Transverse colon (tissue), 4 donors: ENCODE results near the gene HAGHL. TPM values are rescaled to one million over a fixed set of nuclear protein-coding genes. Genes with fewer than 3 reads are reported as not detected.
A peak's percentile ranks its signal among the peaks of the same experiment; 100 is the strongest.

ENCODE experiments used
- DNase-seq: peaks from one replicate; pipeline ENCODE4 v3.0.0-alpha.2; 2019
- H3K27ac ChIP-seq, 4 donors: fragments of 200-600 bp; sonication (generic); 2 replicates each; pipeline ENCODE4 v1.5.1; 2016 to 2018; ENCODE audit warnings: inconsistent platforms in 4 of 4
- H3K27me3 ChIP-seq: fragments of 200-600 bp; sonication (generic); 2 replicates; pipeline ENCODE4 v1.5.1; 2017; ENCODE audit warnings: inconsistent platforms
- H3K36me3 ChIP-seq, 4 donors: fragments of 200-600 bp; sonication (generic); 2 replicates each; pipeline ENCODE4 v1.5.1; 2017 to 2019; ENCODE audit warnings: inconsistent platforms in 4 of 4
- H3K4me1 ChIP-seq, 4 donors: fragments of 200-600 bp; sonication (generic); 2 replicates each; pipeline ENCODE4 v1.5.1; 2017 to 2020; ENCODE audit warnings: inconsistent platforms in 4 of 4
- H3K4me3 ChIP-seq, 4 donors: fragments of 200-600 bp; sonication (generic); 1 replicate in 1 of 4; 2 replicates in 3 of 4; pipeline versions ENCODE4 v1.5.1 to v1.6.1; 2017 to 2019; ENCODE audit warnings: inconsistent platforms in 4 of 4
- H3K9me3 ChIP-seq, 2 donors: fragments of 200-600 bp; sonication (generic); 2 replicates each; pipeline ENCODE4 v1.5.1; 2017 to 2019; ENCODE audit warnings: inconsistent platforms in 2 of 2
- CTCF ChIP-seq, 5 experiments: fragments of 200-600 bp in 3 of 5; fragments of 450-650 bp in 2 of 5; sonication (generic) in 3 of 5; IDR thresholded peaks; 1 replicate in 2 of 5; 2 replicates in 3 of 5; pipeline ENCODE4 v1.5.1; 2016 to 2017; ENCODE audit warnings: antibody characterized with exemption in 5 of 5, inconsistent platforms in 3 of 5, mild to moderate bottlenecking in 2 of 5, moderate library complexity in 1 of 5
- EP300 ChIP-seq: sonication (generic); formaldehyde crosslinking; IDR thresholded peaks from one replicate; pipeline ENCODE4 v1.6.1; 2017; ENCODE audit warnings: antibody characterized with exemption, low read depth
- POLR2A ChIP-seq: fragments of 450-650 bp; IDR thresholded peaks from one replicate; pipeline ENCODE4 v1.6.1; 2016; ENCODE audit warnings: antibody characterized with exemption, mild to moderate bottlenecking, moderate library complexity
- POLR2AphosphoS5 ChIP-seq, 3 donors: sonication (generic); formaldehyde crosslinking; IDR thresholded peaks; one replicate each; pipeline ENCODE4 v1.6.1; 2016; ENCODE audit warnings: antibody characterized with exemption in 3 of 3
- WGBS, 2 donors: methylation state at CpG; one replicate each; pipeline ENCODE4 v1.1.5; 2018; ENCODE audit warnings: low coverage in 1 of 2; 5-methylcytosine and 5-hydroxymethylcytosine counted together
- in situ Hi-C, 4 donors: fragments of 200-750 bp; cut with MboI; loops; one replicate each; pipeline versions ENCODE4 v1.15.0 to v1.15.1; 2017; ENCODE audit warnings: low sequenced_read_pairs in 3 of 4, low pct_ligation_motif_present in 1 of 4, low pct_unique_long_range_greater_than_20kb in 1 of 4
- intact Hi-C: fragments of 100-400 bp; cut with DNase I; formaldehyde crosslinking; loops from one replicate; pipeline ENCODE4 v1.15.1; 2023; ENCODE audit warnings: low total_unique reads
- total RNA-seq, 4 donors: library from RNA; depleted of rRNA; stranded (reverse); fragments of >200 nt; gene quantifications; one replicate each; pipeline ENCODE4 v1.1.0, GENCODE V29; 2016

HAGHL gene
- total RNA-seq, 4 donors from 2014 or later = 1.2 to 12.3 (median 5.5) TPM

DNA sequence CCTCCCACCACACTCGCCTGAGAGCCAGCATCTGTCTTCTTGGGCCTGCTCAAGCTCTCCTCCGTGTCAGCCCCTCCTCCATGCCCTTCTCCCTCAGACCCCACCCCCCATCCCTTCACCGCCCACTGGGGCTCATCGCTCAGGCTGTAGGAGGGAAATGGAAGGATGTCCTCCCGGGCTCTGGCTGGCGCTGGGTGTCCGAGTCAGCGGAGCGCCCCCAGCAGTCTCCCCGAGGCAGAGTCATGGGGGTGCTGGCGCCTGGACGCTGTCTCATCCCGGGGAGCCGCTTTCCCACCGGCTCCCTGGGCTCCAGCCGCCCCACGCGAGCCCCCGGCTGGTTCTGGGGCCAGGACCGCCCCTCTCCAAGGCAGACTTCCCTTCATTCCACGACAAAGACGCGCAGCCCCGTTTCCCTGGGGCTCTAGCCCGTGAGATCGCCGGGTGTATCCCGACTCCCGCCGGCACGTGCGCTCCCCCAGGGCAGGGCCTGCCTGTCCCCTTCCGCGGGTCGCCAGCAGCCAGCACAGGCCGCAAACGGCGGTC lies 6.4 kb upstream of the HAGHL start:
- Histone ChIP-seq H3K27me3 (peaks cover 31% of the 10 kb centered on the region), H3K4me3 (peak overlapping the region; percentile 37 to 83 (median 68)), H3K4me1 (peaks cover 30 to 51% (median 46%) of the 10 kb centered on the region in 4 donors), H3K9me3 (no peaks in the 10 kb centered on the region), H3K36me3 (no peaks in the 10 kb centered on the region), H3K27ac (peak overlapping the region; percentile 90 to 94 (median 93))
- 3% methylated on average over 6 of the region's 38 CpGs; no CpG with 5 or more reads in 1 of the 2 donors for WGBS, 2 donors
- in situ Hi-C loops (no loop called here), intact Hi-C loops (no loop called here)
- TF ChIP-seq POLR2A (no peak), CTCF (IDR thresholded peaks at IDR 0.05) (no peak), POLR2AphosphoS5 (IDR thresholded peaks at IDR 0.05) (no peak), EP300 (no peak)
- DNase-seq = peak; percentile 46

DNA sequence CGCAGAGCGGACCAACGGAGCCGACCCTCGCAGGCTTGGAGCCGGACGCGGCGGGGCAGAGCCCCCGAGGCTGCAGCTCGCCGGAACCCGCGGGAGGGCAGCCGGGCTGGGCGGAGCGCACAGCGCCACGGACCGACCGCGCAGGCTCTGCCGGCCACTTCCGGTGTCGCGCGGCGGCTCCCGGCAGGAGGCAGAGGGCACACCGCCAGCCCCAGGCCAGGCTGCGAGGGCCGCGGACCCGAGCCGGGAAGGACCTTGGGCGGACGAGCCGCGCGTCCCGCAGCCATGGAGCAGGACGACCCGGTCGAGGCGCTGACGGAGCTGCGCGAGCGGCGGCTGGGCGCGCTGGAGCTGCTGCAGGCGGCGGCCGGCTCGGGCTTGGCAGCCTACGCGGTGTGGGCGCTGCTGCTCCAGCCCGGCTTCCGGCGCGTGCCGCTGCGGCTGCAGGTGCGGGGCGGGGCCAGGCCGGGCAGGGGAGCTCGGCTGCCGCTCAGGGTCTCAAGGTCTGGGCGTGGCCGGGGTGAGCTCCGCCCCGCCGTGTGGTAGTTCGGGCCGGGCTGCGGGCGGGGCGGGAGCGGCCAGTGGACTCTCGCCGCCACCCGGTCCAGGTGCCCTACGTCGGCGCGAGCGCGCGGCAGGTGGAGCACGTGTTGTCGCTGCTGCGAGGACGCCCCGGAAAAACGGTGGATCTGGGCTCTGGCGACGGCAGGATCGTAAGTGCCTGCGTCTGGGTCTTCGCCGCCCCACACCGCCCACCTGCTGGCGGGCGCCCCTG lies 5.7 kb upstream of the HAGHL start, which contains the start of gene ANTKMT:
ANTKMT (plus strand) TSS at position 157 of the 775 bp plus-strand sequence; CDS start at position 286, 129 bp downstream.
- 23% methylated on average over 36 of the region's 106 CpGs; no CpG with 5 or more reads in 1 of the 2 donors for WGBS, 2 donors
- TF ChIP-seq CTCF (IDR thresholded peaks at IDR 0.05) = peak in 1 of 5 experiments; percentile 21
- no peak for TF ChIP-seq EP300
- TF ChIP-seq POLR2AphosphoS5 (IDR thresholded peaks at IDR 0.05) = peak; percentile 24 to 86 (median 75)
- no peak for TF ChIP-seq POLR2A
- Histone ChIP-seq H3K4me3 (peak within 1 kb of the TSS; percentile 37 to 83 (median 68)), H3K9me3 (no peaks in the 10 kb centered on the region), H3K27me3 (peaks cover 31% of the 10 kb centered on the region), H3K4me1 (peaks cover 26 to 47% (median 42%) of the 10 kb centered on the region in 4 donors), H3K36me3 (no peaks in the 10 kb centered on the region), H3K27ac (peak within 1 kb of the TSS; percentile 90 to 94 (median 93))
- in situ Hi-C loops = no loop called here
- intact Hi-C loops = no loop called here
- DNase-seq = peak; percentile 91

- in situ Hi-C loops = no loop called here
- Histone ChIP-seq H3K27me3 (peaks cover 30% of the 10 kb centered on the region), H3K27ac (peak overlapping the region; percentile 90 to 94 (median 93)), H3K9me3 (no peaks in the 10 kb centered on the region), H3K4me1 (peaks cover 26 to 47% (median 43%) of the 10 kb centered on the region in 4 donors), H3K36me3 (no peaks in the 10 kb centered on the region), H3K4me3 (peak overlapping the region in 3 of 4 donors; percentile 64 to 83 (median 72))
- intact Hi-C loops = no loop called here
- DNase-seq = no peak
- no peak for TF ChIP-seq POLR2A
- TF ChIP-seq EP300 = no peak
- no peak for TF ChIP-seq POLR2AphosphoS5 (IDR thresholded peaks at IDR 0.05)
- no peak for TF ChIP-seq CTCF (IDR thresholded peaks at IDR 0.05)
- WGBS, 2 donors = 87% methylated on average over 39 of the region's 51 CpGs; no CpG with 5 or more reads in 1 of the 2 donors
These were observed 5.0 kb upstream of the HAGHL start for GRCh38 chr16:721765-722540.
